Hepatocyte (in vitro differentiated cells): ENCODE data around the gene IMP3. TPM values are rescaled to one million over a fixed set of nuclear protein-coding genes. Genes with fewer than 3 reads are reported as not detected.

ENCODE experiments used
- DNase-seq: peaks from one replicate; pipeline ENCODE4 v3.0.0-alpha.2; 2016; ENCODE audit warnings: low spot score
- H2AFZ ChIP-seq: fragments of 200-600 bp; sonication (generic); 2 replicates; pipeline ENCODE4 v1.6.0; 2016; ENCODE audit warnings: antibody characterized with exemption, mild to moderate bottlenecking
- H3K27ac ChIP-seq: fragments of 200-600 bp; sonication (generic); 2 replicates; pipeline ENCODE4 v1.5.1; 2016; ENCODE audit warnings: mild to moderate bottlenecking
- H3K27me3 ChIP-seq: fragments of 200-600 bp; sonication (generic); 2 replicates; pipeline ENCODE4 v1.6.1; 2016
- H3K36me3 ChIP-seq: fragments of 200-600 bp; sonication (generic); replicated peaks from 2 replicates; pipeline ENCODE4 v1.5.1; 2016; ENCODE audit warnings: low read depth; ENCODE audit not compliant: insufficient read depth
- H3K4me1 ChIP-seq: fragments of 200-600 bp; sonication (generic); 2 replicates; pipeline ENCODE4 v1.5.1; 2016; ENCODE audit warnings: mild to moderate bottlenecking, moderate library complexity; ENCODE audit not compliant: insufficient read depth
- H3K4me2 ChIP-seq: fragments of 200-600 bp; sonication (generic); 2 replicates; pipeline ENCODE4 v1.6.0; 2016
- H3K4me3 ChIP-seq: fragments of 200-600 bp; sonication (generic); 2 replicates; pipeline ENCODE4 v1.5.1; 2016; ENCODE audit warnings: mild to moderate bottlenecking
- H3K79me2 ChIP-seq: fragments of 200-600 bp; sonication (generic); 2 replicates; pipeline ENCODE4 v1.6.0; 2017; ENCODE audit warnings: mild to moderate bottlenecking
- H3K9me2 ChIP-seq: fragments of 200-600 bp; sonication (generic); replicated peaks from 2 replicates; pipeline ENCODE4 v1.6.0; 2017; ENCODE audit warnings: mild to moderate bottlenecking; ENCODE audit not compliant: insufficient read depth
- H3K9me3 ChIP-seq: fragments of 200-600 bp; sonication (generic); 2 replicates; pipeline ENCODE4 v1.5.1; 2016; ENCODE audit warnings: low read depth, mild to moderate bottlenecking
- H4K20me1 ChIP-seq: fragments of 200-600 bp; sonication (generic); 2 replicates; pipeline ENCODE4 v1.6.0; 2016; ENCODE audit warnings: mild to moderate bottlenecking; ENCODE audit not compliant: insufficient read depth, poor library complexity, severe bottlenecking
- EZH2 ChIP-seq: fragments of 200-600 bp; sonication (generic); IDR thresholded peaks from 2 replicates; pipeline ENCODE4 v1.6.1; 2016; ENCODE audit warnings: antibody characterized with exemption, mild to moderate bottlenecking, borderline replicate concordance
- EZH2phosphoT487 ChIP-seq: fragments of 200-600 bp; sonication (generic); IDR thresholded peaks from one replicate; pipeline ENCODE4 v1.6.1; 2018; ENCODE audit warnings: antibody characterized with exemption, mild to moderate bottlenecking, low read depth, moderate library complexity; ENCODE audit not compliant: unreplicated experiment, severe bottlenecking
- WGBS: methylation state at CpG from one replicate; pipeline ENCODE4 v1.1.6; 2016; ENCODE audit warnings: low lambda C conversion rate; ENCODE audit errors: missing lambda C conversion rate; 5-methylcytosine and 5-hydroxymethylcytosine counted together
- polyA plus RNA-seq: library from polyadenylated mRNA; unstranded; fragments of >200 nt; fragmentation: Nextera tagmentation; extraction: Ambion mirVana; gene quantifications from 2 replicates; pipeline ENCODE4 v1.2.1, GENCODE V29; 2016
- total RNA-seq: library from RNA; depleted of rRNA; stranded (reverse); fragments of >200 nt; gene quantifications from 2 replicates; pipeline ENCODE4 v1.2.3, GENCODE V29; 2014
- TF ChIP-seq, protein P1 (sequence below): fragments of 200-600 bp; sonication (generic); IDR thresholded peaks from 2 replicates; pipeline ENCODE4 v1.5.1; 2016; ENCODE audit warnings: antibody characterized with exemption, mild to moderate bottlenecking; ENCODE audit not compliant: poor library complexity

Gene IMP3
- total and polyA plus RNA-seq, 2 experiments from 2014 or later: 144 to 155 TPM

- Histone ChIP-seq H3K36me3 (no peaks in the 10 kb centered on the region), H3K4me1 (peaks cover 23% of the 10 kb centered on the region), H3K4me3 (no peak overlapping the region), H4K20me1 (peaks cover 6% of the 10 kb centered on the region), H3K9me2 (no peaks in the 10 kb centered on the region), H2AFZ (no peak overlapping the region), H3K27me3 (no peaks in the 10 kb centered on the region), H3K27ac (no peak overlapping the region), H3K4me2 (no peak overlapping the region), H3K79me2 (peaks cover 44% of the 10 kb centered on the region), H3K9me3 (no peaks in the 10 kb centered on the region)
- TF ChIP-seq EZH2phosphoT487 (no peak), EZH2 (no peak)
- TF ChIP-seq, protein P1, sequence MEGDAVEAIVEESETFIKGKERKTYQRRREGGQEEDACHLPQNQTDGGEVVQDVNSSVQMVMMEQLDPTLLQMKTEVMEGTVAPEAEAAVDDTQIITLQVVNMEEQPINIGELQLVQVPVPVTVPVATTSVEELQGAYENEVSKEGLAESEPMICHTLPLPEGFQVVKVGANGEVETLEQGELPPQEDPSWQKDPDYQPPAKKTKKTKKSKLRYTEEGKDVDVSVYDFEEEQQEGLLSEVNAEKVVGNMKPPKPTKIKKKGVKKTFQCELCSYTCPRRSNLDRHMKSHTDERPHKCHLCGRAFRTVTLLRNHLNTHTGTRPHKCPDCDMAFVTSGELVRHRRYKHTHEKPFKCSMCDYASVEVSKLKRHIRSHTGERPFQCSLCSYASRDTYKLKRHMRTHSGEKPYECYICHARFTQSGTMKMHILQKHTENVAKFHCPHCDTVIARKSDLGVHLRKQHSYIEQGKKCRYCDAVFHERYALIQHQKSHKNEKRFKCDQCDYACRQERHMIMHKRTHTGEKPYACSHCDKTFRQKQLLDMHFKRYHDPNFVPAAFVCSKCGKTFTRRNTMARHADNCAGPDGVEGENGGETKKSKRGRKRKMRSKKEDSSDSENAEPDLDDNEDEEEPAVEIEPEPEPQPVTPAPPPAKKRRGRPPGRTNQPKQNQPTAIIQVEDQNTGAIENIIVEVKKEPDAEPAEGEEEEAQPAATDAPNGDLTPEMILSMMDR: no peak
- DNase-seq: no peak
- 93% methylated on average over 5 of the region's 5 CpGs for WGBS
Measured at GRCh38 chr15:75641603-75642002, 1.6 kb upstream of the IMP3 start.

- no peaks in the 10 kb centered on the region for H3K36me3 ChIP-seq
- no peak for DNase-seq
- no peaks in the 10 kb centered on the region for H3K9me2 ChIP-seq
- peak overlapping the region; percentile 92 for H3K27ac ChIP-seq
- H3K79me2 ChIP-seq: peaks cover 44% of the 10 kb centered on the region
- no peak overlapping the region for H2AFZ ChIP-seq
- H3K9me3 ChIP-seq: no peaks in the 10 kb centered on the region
- peaks cover 6% of the 10 kb centered on the region for H4K20me1 ChIP-seq
- no peaks in the 10 kb centered on the region for H3K27me3 ChIP-seq
- peak overlapping the region; percentile 81 for H3K4me2 ChIP-seq
- peaks cover 18% of the 10 kb centered on the region for H3K4me1 ChIP-seq
- H3K4me3 ChIP-seq: peak overlapping the region; percentile 47
- WGBS: 86% methylated on average over 4 of the region's 4 CpGs
- TF ChIP-seq EZH2: no peak
- TF ChIP-seq, protein P1: no peak
- TF ChIP-seq EZH2phosphoT487: no peak
Measured at GRCh38 chr15:75641179-75641503, 1.1 kb upstream of the IMP3 start.

DNA sequence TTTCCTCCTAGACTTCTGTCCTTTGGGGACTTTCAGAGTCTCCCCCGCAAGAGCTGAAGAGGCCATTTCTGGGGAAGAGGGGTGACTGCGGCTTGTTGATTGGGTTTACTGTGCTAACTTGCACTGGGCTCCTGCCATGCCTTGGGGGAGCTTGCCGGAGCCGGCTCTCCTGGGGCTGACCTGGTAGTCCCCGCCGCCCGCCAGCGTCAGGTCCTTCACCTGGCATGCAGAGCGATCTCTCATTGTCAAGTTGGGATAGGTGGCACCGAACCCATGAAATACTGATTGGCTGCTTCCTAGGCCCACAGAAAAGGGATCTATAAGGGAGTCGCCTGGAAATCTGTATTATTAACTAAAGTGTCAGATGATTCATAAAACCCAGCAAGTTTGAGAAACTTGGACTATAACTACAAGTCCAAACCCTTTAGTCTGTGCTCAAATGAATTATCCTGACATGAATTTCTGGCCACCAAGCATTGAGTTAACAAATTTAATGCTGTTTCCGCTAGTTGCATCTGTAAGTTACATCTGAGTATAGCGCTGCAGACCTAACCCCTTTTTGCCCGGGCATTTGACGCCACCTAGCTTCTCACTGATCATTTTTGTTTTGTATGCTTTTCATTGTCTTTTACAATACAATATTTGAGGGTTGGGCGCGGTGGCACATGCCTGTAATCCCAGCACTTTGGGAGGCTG, 607 bp upstream of the IMP3 start:
- Histone ChIP-seq H2AFZ (peak overlapping the region; percentile 60), H3K4me2 (peak overlapping the region; percentile 81), H3K27ac (peak overlapping the region; percentile 92), H3K27me3 (no peaks in the 10 kb centered on the region), H3K36me3 (no peaks in the 10 kb centered on the region), H3K9me3 (no peaks in the 10 kb centered on the region), H3K4me3 (peak overlapping the region; percentile 47), H3K79me2 (peaks cover 42% of the 10 kb centered on the region), H4K20me1 (peaks cover 6% of the 10 kb centered on the region), H3K9me2 (no peaks in the 10 kb centered on the region), H3K4me1 (peaks cover 13% of the 10 kb centered on the region)
- 6% methylated on average over 17 of the region's 17 CpGs for WGBS
- TF ChIP-seq EZH2phosphoT487 (no peak), EZH2 (no peak)
- TF ChIP-seq, protein P1: peak; percentile 36
- peak; percentile 56 for DNase-seq
